HepG2 (cell line): ENCODE results near the gene ATP4A. TPM values are rescaled to one million over a fixed set of nuclear protein-coding genes. Genes with fewer than 3 reads are reported as not detected.

Source experiments
- AKNA ChIP-seq: sonication (generic); formaldehyde crosslinking; IDR thresholded peaks from 2 replicates; pipeline ENCODE4 v1.4.0; 2020; ENCODE audit warnings: missing genetic modification reagents, borderline replicate concordance
- BCL6 ChIP-seq: IDR thresholded peaks from 2 replicates; pipeline ENCODE4 v1.6.1; 2016; ENCODE audit warnings: missing genetic modification reagents, missing compliant biosample characterization
- CBX2 ChIP-seq, 2 experiments: fragments of 200-600 bp in 1 of 2; sonication (generic); formaldehyde crosslinking in 1 of 2; IDR thresholded peaks; 2 replicates each; pipeline versions ENCODE4 v1.7.0 to v1.8.1; 2018 to 2022; ENCODE audit warnings: low read depth in 2 of 2, low read length in 1 of 2, mild to moderate bottlenecking in 1 of 2, missing genetic modification reagents in 1 of 2
- ETV5 ChIP-seq: IDR thresholded peaks from 2 replicates; pipeline ENCODE4 v1.6.1; 2018; ENCODE audit warnings: missing biosample characterization, missing genetic modification reagents, inconsistent platforms, borderline replicate concordance
- KMT2A ChIP-seq: sonication (generic); formaldehyde crosslinking; IDR thresholded peaks from 2 replicates; pipeline ENCODE4 v1.4.0; 2020; ENCODE audit warnings: missing genetic modification reagents
- LCORL ChIP-seq, 2 experiments: fragments of 450-650 bp in 1 of 2; sonication (generic) in 1 of 2; formaldehyde crosslinking in 1 of 2; IDR thresholded peaks; 2 replicates each; pipeline versions ENCODE4 v1.5.0 to v1.6.1; 2017 to 2020; ENCODE audit warnings: antibody characterized with exemption in 1 of 2, missing genetic modification reagents in 1 of 2
- MTA1 ChIP-seq: sonication (generic); formaldehyde crosslinking; IDR thresholded peaks from 2 replicates; pipeline ENCODE4 v1.4.0; 2020; ENCODE audit warnings: missing genetic modification reagents, mild to moderate bottlenecking, borderline replicate concordance
- TARDBP ChIP-seq: sonication (generic); formaldehyde crosslinking; IDR thresholded peaks from 2 replicates; pipeline ENCODE4 v1.8.0; 2022; ENCODE audit warnings: mild to moderate bottlenecking, missing genetic modification reagents
- TBP ChIP-seq: sonication (generic); formaldehyde crosslinking; IDR thresholded peaks from 2 replicates; pipeline ENCODE4 v1.5.0; 2020; ENCODE audit warnings: missing genetic modification reagents
- ZBTB33 ChIP-seq: sonication (generic); formaldehyde crosslinking; IDR thresholded peaks from 2 replicates; pipeline ENCODE4 v1.4.0; 2020; ENCODE audit warnings: missing genetic modification reagents
- ZIK1 ChIP-seq: sonication (generic); formaldehyde crosslinking; IDR thresholded peaks from 2 replicates; pipeline ENCODE4 v1.5.0; 2020; ENCODE audit warnings: mild to moderate bottlenecking, low read depth, missing genetic modification reagents, borderline replicate concordance
- ZNF124 ChIP-seq: sonication (generic); formaldehyde crosslinking; IDR thresholded peaks from 2 replicates; pipeline ENCODE4 v1.4.0; 2020; ENCODE audit warnings: missing genetic modification reagents
- ZNF547 ChIP-seq: sonication (generic); formaldehyde crosslinking; IDR thresholded peaks from 2 replicates; pipeline ENCODE4 v1.5.1; 2020; ENCODE audit warnings: mild to moderate bottlenecking, missing genetic modification reagents
- ZSCAN29 ChIP-seq: sonication (generic); formaldehyde crosslinking; conservative IDR thresholded peaks from 2 replicates; pipeline ENCODE4 v1.4.0; 2020; ENCODE audit warnings: mild to moderate bottlenecking, missing genetic modification reagents
- polyA plus RNA-seq, 8 experiments: library from polyadenylated mRNA; depleted of rRNA in 3 of 8; stranded (reverse) in 7 of 8; unstranded in 1 of 8; fragments of >200 nt; fragmentation: Illumina TruSeq in 4 of 8; extraction: Trizol in 4 of 8; gene quantifications; 2 replicates each; pipeline versions ENCODE4 v1.2.1 to v1.2.3, GENCODE V29; 2011 to 2016; ENCODE audit warnings: low read depth in 4 of 8, missing spikeins in 1 of 8, mixed read lengths in 1 of 8; ENCODE audit not compliant: insufficient read depth in 1 of 8
- total RNA-seq, 5 experiments: library from RNA; depleted of rRNA; stranded (reverse); fragments of >200 nt; fragmentation: Illumina TruSeq; extraction: Trizol; gene quantifications; 2 replicates each; pipeline ENCODE4 v1.2.3, GENCODE V29; 2016; ENCODE audit warnings: low read depth in 1 of 5
- TF ChIP-seq, protein P1 (sequence below): sonication (generic); formaldehyde crosslinking; IDR thresholded peaks from 2 replicates; pipeline ENCODE4 v1.5.0; 2020; ENCODE audit warnings: missing genetic modification reagents, mild to moderate bottlenecking, borderline replicate concordance
- TF ChIP-seq, protein P2 (sequence below): sonication (generic); formaldehyde crosslinking; IDR thresholded peaks from 2 replicates; pipeline ENCODE4 v1.4.0; 2020; ENCODE audit warnings: missing genetic modification reagents, borderline replicate concordance

The ATP4A gene
- total and polyA plus RNA-seq, 2 of the 13 experiments (the other 11 are each of a cell fraction or from before 2014, with no cell fraction given), result 0.08 to 0.11 TPM

DNA sequence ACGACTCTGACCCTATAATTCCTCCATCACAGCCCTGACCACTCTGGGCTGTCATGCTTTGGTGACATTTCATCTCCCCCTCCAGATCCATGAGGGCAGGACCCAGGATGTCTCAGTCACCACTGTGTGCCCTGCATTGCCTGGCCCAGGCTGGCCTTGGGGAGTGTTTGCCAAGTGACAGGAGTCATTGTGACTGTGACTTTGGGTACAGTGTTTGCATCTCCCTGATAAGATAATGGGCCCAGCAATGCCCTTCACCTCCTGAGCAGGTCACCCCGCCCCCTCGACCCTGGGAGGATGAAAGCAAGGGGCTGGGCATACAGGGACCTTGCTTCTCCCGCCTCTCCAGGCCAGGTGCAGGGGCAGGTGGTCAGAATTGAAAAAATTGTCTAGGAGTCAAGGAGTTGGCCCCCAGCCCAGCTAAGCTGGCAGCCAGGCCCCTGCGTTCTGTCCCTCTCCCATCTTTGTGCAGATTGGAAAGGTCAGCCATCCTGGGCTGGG, 5.9 kb upstream of the ATP4A start (continued):
- TF ChIP-seq, protein P1, sequence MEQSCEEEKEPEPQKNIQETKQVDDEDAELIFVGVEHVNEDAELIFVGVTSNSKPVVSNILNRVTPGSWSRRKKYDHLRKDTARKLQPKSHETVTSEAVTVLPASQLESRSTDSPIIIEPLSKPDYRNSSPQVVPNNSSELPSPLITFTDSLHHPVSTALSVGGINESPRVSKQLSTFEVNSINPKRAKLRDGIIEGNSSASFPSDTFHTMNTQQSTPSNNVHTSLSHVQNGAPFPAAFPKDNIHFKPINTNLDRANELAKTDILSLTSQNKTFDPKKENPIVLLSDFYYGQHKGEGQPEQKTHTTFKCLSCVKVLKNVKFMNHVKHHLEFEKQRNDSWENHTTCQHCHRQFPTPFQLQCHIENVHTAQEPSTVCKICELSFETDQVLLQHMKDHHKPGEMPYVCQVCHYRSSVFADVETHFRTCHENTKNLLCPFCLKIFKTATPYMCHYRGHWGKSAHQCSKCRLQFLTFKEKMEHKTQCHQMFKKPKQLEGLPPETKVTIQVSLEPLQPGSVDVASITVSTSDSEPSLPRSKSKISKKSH (CRISPR knock-in tag), result no peak
- TF ChIP-seq ZNF124 (CRISPR knock-in tag) (no peak), AKNA (CRISPR knock-in tag) (no peak), KMT2A (CRISPR knock-in tag) (no peak), BCL6 (CRISPR knock-in tag) (peak; percentile 86), ZIK1 (CRISPR knock-in tag) (no peak), CBX2 (IDR thresholded peaks at IDR 0.05; ENCODE audit: low read depth, low read length) (no peak), CBX2 (CRISPR knock-in tag; IDR thresholded peaks at IDR 0.05; ENCODE audit: low read depth) (no peak), ZBTB33 (CRISPR knock-in tag) (peak; percentile 45; the same call in 1 of the 2 replicates), ETV5 (CRISPR knock-in tag) (peak; percentile 41; the same call in 1 of the 2 replicates), ZNF547 (CRISPR knock-in tag) (peak; percentile 52; the same call in 1 of the 2 replicates), TBP (no peak), ZSCAN29 (CRISPR knock-in tag) (no peak), LCORL (IDR thresholded peaks at IDR 0.05) (no peak), LCORL (CRISPR knock-in tag; IDR thresholded peaks at IDR 0.05) (peak; percentile 66), MTA1 (CRISPR knock-in tag) (peak; percentile 99), TARDBP (CRISPR knock-in tag) (peak; percentile 61; the same call in 1 of the 2 replicates)
- TF ChIP-seq, protein P2, sequence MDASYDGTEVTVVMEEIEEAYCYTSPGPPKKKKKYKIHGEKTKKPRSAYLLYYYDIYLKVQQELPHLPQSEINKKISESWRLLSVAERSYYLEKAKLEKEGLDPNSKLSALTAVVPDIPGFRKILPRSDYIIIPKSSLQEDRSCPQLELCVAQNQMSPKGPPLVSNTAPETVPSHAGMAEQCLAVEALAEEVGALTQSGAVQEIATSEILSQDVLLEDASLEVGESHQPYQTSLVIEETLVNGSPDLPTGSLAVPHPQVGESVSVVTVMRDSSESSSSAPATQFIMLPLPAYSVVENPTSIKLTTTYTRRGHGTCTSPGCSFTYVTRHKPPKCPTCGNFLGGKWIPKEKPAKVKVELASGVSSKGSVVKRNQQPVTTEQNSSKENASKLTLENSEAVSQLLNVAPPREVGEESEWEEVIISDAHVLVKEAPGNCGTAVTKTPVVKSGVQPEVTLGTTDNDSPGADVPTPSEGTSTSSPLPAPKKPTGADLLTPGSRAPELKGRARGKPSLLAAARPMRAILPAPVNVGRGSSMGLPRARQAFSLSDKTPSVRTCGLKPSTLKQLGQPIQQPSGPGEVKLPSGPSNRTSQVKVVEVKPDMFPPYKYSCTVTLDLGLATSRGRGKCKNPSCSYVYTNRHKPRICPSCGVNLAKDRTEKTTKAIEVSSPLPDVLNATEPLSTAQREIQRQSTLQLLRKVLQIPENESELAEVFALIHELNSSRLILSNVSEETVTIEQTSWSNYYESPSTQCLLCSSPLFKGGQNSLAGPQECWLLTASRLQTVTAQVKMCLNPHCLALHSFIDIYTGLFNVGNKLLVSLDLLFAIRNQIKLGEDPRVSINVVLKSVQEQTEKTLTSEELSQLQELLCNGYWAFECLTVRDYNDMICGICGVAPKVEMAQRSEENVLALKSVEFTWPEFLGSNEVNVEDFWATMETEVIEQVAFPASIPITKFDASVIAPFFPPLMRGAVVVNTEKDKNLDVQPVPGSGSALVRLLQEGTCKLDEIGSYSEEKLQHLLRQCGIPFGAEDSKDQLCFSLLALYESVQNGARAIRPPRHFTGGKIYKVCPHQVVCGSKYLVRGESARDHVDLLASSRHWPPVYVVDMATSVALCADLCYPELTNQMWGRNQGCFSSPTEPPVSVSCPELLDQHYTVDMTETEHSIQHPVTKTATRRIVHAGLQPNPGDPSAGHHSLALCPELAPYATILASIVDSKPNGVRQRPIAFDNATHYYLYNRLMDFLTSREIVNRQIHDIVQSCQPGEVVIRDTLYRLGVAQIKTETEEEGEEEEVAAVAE (CRISPR knock-in tag), result no peak
